Upper lobe of left lung (tissue), 6 donors: ENCODE measurements around the gene RSPH10B2. TPM values are rescaled to one million over a fixed set of nuclear protein-coding genes. Genes with fewer than 3 reads are reported as not detected.
"Not testable (repeated sequence)": the region's sequence is repeated elsewhere in the genome, so short reads cannot be mapped to it uniquely, and the experiment has no call there.

Source experiments
- ATAC-seq, 2 donors: fragments of 200-7000 bp; cut with Tn5 transposase; one replicate each; pipeline ENCODE4 v1.9.1; 2022; ENCODE audit warnings: mild to moderate bottlenecking in 2 of 2, moderate library complexity in 2 of 2; ENCODE audit not compliant: low FRiP score in 2 of 2
- DNase-seq, 2 donors: peaks; one replicate each; pipeline ENCODE4 v3.0.0-alpha.2; 2019 to 2020
- H3K27ac ChIP-seq, 4 donors: fragments of 200-600 bp; sonication (generic); one replicate each; pipeline ENCODE4 v1.5.1; 2016 to 2019
- H3K27me3 ChIP-seq, 4 donors: fragments of 200-600 bp; sonication (generic); one replicate each; pipeline ENCODE4 v1.5.1; 2017 to 2019
- H3K36me3 ChIP-seq, 4 donors: fragments of 200-600 bp; sonication (generic); one replicate each; pipeline ENCODE4 v1.5.1; 2016 to 2019
- H3K4me1 ChIP-seq, 4 donors: fragments of 200-600 bp; sonication (generic); one replicate each; pipeline ENCODE4 v1.5.1; 2018 to 2019
- H3K4me3 ChIP-seq, 4 donors: fragments of 200-600 bp; sonication (generic); one replicate each; pipeline ENCODE4 v1.5.1; 2017 to 2019; ENCODE audit warnings: mild to moderate bottlenecking in 2 of 4, moderate library complexity in 1 of 4
- H3K9me3 ChIP-seq, 4 donors: fragments of 200-600 bp; sonication (generic); one replicate each; pipeline ENCODE4 v1.5.1; 2018 to 2019
- EP300 ChIP-seq, 4 donors: sonication (generic); formaldehyde crosslinking; IDR thresholded peaks; one replicate each; pipeline ENCODE4 v1.5.1; 2017; ENCODE audit warnings: antibody characterized with exemption in 4 of 4, control low read depth in 2 of 4
- POLR2A ChIP-seq, 4 donors: fragments of 450-650 bp; IDR thresholded peaks; one replicate each; pipeline ENCODE4 v1.5.1; 2016 to 2017; ENCODE audit warnings: antibody characterized with exemption in 4 of 4, mild to moderate bottlenecking in 2 of 4
- POLR2AphosphoS5 ChIP-seq, 2 donors: sonication (generic); formaldehyde crosslinking; IDR thresholded peaks; one replicate each; pipeline ENCODE4 v1.5.1; 2017; ENCODE audit warnings: antibody characterized with exemption in 2 of 2
- WGBS, 2 donors: methylation state at CpG; one replicate each; pipeline ENCODE4 v1.1.5; 2017 to 2018; 5-methylcytosine and 5-hydroxymethylcytosine counted together
- total RNA-seq, 6 donors: library from RNA; depleted of rRNA in 4 of 6; stranded (reverse); fragments of >200 nt in 4 of 6; gene quantifications; one replicate each; pipeline versions ENCODE4 v1.1.0 to v1.2.1, GENCODE V29; 2016 to 2021
- TF ChIP-seq, protein P1 (sequence below), 6 experiments: fragments of 450-650 bp in 4 of 6; fragments of 200-600 bp in 2 of 6; sonication (generic) in 2 of 6; IDR thresholded peaks; one replicate each; pipeline ENCODE4 v1.5.1; 2016 to 2019; ENCODE audit warnings: antibody characterized with exemption in 6 of 6
- donor health status: DM: no; HTN: no; CAD: no; lungs with moderate emphysema.
- donor health status: DM: no; HTN: yes; CAD: no; lungs with severe emphysema.

Gene RSPH10B2
- total RNA-seq, result 10 to 100 TPM in 1 of 6 donors, 1 to 10 TPM in 4, under 1 TPM in 1; 0.49 to 20.1 (median 4.3) TPM

GRCh38 chr7:6753964-6754363 is at the start of gene RSPH10B2:
Gene RSPH10B2 (plus strand): TSS chr7:6754103. CDS start chr7:6757678, 3,575 bp downstream.
- H3K27ac ChIP-seq, H3K4me3 ChIP-seq, H3K36me3 ChIP-seq, H3K27me3 ChIP-seq, H3K4me1 ChIP-seq, H3K9me3 ChIP-seq: not testable (repeated sequence)
- 21% methylated on average over 19 of the region's 38 CpGs; no CpG with 5 or more reads in 1 of the 2 donors for WGBS, 2 donors
- peak in 1 of 2 donors; percentile 85 for DNase-seq
- ATAC-seq, result peak in 1 of 2 donors; percentile 66

DNA sequence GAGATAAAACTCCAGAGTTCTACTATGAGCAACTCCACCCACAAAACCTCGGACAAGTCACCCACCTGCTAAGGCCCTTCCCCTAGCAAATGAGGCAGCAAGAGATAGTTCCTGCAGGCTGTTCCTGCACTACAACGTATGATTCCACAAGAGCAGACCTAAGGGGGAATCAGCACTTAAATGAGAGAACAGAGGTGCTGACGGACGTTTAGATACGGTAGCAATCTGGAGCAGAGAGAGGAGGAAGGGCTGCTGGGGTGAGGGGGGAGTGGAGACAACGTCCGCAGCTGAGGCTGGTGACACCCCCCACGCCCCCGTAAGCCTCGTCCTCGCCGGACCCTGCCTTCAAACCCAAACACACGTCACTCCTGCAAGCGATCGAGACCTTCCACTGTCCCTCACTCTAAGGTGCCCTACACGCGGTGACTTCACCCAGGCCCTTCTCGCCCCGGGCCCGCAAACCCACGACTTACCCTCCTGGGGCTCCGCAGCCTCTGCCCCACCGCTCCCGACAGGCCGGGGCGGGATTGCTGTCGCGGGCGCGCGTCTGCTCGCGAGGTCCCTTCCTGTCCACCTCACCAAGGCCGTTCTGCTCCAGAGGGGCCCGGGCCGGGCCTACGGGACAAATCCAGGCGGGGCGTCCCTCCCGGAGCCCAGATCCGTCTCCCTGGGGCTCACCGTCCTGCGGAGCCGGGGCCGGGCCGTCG is 47.8 kb upstream of the RSPH10B2 start:
- WGBS, 2 donors, result 0% methylated on average over 12 to 28 of the region's 47 CpGs
- Histone ChIP-seq H3K36me3 (peaks cover 14 to 25% (median 19%) of the 10 kb centered on the region in 4 donors), H3K9me3 (peaks cover 0 to 9% (median 4%) of the 10 kb centered on the region in 4 donors), H3K27me3 (no peaks in the 10 kb centered on the region), H3K27ac (peak overlapping the region; percentile 75 to 94 (median 92)), H3K4me3 (peak overlapping the region; percentile 64 to 98 (median 87)), H3K4me1 (peaks cover 27 to 32% (median 30%) of the 10 kb centered on the region in 4 donors)
- ATAC-seq, result peak in 1 of 2 donors; percentile 32
- DNase-seq, result peak; percentile 29 to 89
- TF ChIP-seq, protein P1, sequence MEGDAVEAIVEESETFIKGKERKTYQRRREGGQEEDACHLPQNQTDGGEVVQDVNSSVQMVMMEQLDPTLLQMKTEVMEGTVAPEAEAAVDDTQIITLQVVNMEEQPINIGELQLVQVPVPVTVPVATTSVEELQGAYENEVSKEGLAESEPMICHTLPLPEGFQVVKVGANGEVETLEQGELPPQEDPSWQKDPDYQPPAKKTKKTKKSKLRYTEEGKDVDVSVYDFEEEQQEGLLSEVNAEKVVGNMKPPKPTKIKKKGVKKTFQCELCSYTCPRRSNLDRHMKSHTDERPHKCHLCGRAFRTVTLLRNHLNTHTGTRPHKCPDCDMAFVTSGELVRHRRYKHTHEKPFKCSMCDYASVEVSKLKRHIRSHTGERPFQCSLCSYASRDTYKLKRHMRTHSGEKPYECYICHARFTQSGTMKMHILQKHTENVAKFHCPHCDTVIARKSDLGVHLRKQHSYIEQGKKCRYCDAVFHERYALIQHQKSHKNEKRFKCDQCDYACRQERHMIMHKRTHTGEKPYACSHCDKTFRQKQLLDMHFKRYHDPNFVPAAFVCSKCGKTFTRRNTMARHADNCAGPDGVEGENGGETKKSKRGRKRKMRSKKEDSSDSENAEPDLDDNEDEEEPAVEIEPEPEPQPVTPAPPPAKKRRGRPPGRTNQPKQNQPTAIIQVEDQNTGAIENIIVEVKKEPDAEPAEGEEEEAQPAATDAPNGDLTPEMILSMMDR (IDR thresholded peaks at IDR 0.05), result no peak
- TF ChIP-seq EP300 (IDR thresholded peaks at IDR 0.05), result no peak
- TF ChIP-seq POLR2AphosphoS5 (IDR thresholded peaks at IDR 0.05), result no peak
- no peak for TF ChIP-seq POLR2A (IDR thresholded peaks at IDR 0.05)

DNA sequence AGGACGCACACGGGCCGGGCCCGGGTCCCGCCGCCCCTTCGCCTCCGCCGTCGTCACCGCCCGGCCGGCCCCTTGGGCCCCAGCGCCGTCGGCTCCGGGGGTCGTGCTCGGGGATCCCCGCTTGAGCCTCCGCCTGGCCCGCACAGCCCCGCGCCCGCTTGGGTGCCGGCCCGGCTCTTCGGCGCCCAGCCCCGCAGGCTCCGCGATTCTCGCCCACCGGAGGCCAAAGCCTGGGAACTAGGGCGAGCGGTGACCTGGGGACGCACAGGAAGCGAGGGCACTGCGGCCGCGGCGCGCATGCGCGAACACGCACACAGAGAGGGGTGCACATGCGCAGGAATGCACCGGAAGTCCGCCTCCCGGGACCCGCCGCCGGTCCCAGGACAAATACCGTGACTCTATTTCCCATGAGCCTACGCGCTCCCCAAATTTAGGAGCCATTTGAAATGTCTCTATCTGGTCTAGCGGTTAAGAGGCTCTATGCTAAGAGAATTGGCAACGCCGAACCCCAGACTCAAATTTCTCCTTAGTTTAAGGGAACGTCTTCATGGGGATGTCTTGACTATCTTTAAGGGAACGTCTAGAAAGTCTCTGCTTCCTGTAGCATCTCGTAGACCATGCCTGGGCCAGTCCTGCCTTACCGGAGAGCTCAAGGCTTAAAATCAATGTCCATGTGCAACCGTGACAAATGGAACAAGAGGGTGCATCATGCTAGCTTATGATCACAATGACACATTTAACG is 47.1 kb upstream of the RSPH10B2 start, which contains the start of gene ZNF12:
Gene ZNF12 (minus strand): TSS at position 282 of the 742 bp plus-strand sequence. CDS start 1,774 bp downstream, outside the sequence.
- peaks cover 27 to 32% (median 30%) of the 10 kb centered on the region in 4 donors for H3K4me1 ChIP-seq
- peaks cover 9 to 18% (median 14%) of the 10 kb centered on the region in 4 donors for H3K36me3 ChIP-seq
- TF ChIP-seq EP300 (IDR thresholded peaks at IDR 0.05) (no peak), POLR2A (IDR thresholded peaks at IDR 0.05) (peak in 3 of 4 donors; percentile 68 to 86 (median 72)), POLR2AphosphoS5 (IDR thresholded peaks at IDR 0.05) (peak; percentile 89 to 93)
- TF ChIP-seq, protein P1 (IDR thresholded peaks at IDR 0.05), result peak in 1 of 6 experiments; percentile 21
- 5 to 7% methylated on average over 10 to 29 of the region's 65 CpGs for WGBS, 2 donors
- peaks cover 0 to 4% (median 0%) of the 10 kb centered on the region in 4 donors for H3K9me3 ChIP-seq
- peak within 1 kb of the TSS; percentile 64 to 98 (median 87) for H3K4me3 ChIP-seq
- peak; percentile 96 to 100 for DNase-seq
- no peaks in the 10 kb centered on the region for H3K27me3 ChIP-seq
- peak within 1 kb of the TSS; percentile 75 to 94 (median 92) for H3K27ac ChIP-seq
- peak; percentile 97 to 99 for ATAC-seq

GRCh38 chr7:6708304-6708703 is 45.6 kb upstream of the RSPH10B2 start:
- TF ChIP-seq POLR2A (IDR thresholded peaks at IDR 0.05) (no peak), POLR2AphosphoS5 (IDR thresholded peaks at IDR 0.05) (no peak), EP300 (IDR thresholded peaks at IDR 0.05) (no peak)
- TF ChIP-seq, protein P1 (IDR thresholded peaks at IDR 0.05), result no peak
- H3K9me3 ChIP-seq, result peaks cover 0 to 1% (median 0%) of the 10 kb centered on the region in 4 donors
- ATAC-seq (no peak), DNase-seq (no peak)
- H3K36me3 ChIP-seq, result peaks cover 7 to 13% (median 10%) of the 10 kb centered on the region in 4 donors
- H3K27ac ChIP-seq, result no peak overlapping the region
- peaks cover 25 to 27% (median 26%) of the 10 kb centered on the region in 4 donors for H3K4me1 ChIP-seq
- WGBS, 2 donors, result 92 to 98% methylated on average over 3 of the region's 3 CpGs
- no peak overlapping the region for H3K4me3 ChIP-seq
- no peaks in the 10 kb centered on the region for H3K27me3 ChIP-seq

DNA sequence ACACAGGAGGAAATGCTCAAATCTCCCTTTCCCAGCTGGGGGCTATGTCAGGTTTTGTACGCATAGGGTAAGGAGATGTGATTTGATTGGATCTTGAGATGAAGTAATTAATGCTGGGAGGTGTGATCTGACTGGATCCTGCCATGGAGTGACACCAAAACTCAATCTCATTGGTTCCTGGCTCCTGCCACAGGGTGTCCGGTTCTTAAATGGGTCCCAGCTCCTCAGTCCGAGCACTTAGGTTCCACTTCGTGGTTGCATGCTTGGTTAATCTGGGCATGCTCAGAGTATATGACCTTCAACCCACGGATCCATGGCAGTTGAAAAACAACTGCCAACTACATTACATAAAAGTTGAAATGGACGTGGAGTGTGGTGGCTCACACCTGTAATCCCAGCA is 44.1 kb upstream of the RSPH10B2 start:
- Histone ChIP-seq H3K4me3 (no peak overlapping the region), H3K36me3 (peaks cover 0 to 1% (median 0%) of the 10 kb centered on the region in 4 donors), H3K27ac (no peak overlapping the region), H3K4me1 (peaks cover 14 to 17% (median 16%) of the 10 kb centered on the region in 4 donors), H3K9me3 (no peaks in the 10 kb centered on the region), H3K27me3 (no peaks in the 10 kb centered on the region)
- 88 to 95% methylated on average over 6 of the region's 6 CpGs for WGBS, 2 donors
- DNase-seq, result no peak
- no peak for TF ChIP-seq EP300 (IDR thresholded peaks at IDR 0.05)
- TF ChIP-seq, protein P1 (IDR thresholded peaks at IDR 0.05), result no peak
- TF ChIP-seq POLR2AphosphoS5 (IDR thresholded peaks at IDR 0.05), result no peak
- no peak for TF ChIP-seq POLR2A (IDR thresholded peaks at IDR 0.05)
- no peak for ATAC-seq
